NCI-H345 treated with DMSO at 0.1 percent for 48 hours (cell line): Measurements from ENCODE around the gene MAP2K1.
"Not testable (repeated sequence)": the region's sequence is repeated elsewhere in the genome, so short reads cannot be mapped to it uniquely, and the experiment has no call there.

Experiments
- DNase-seq: peaks from one replicate; lab custom pipeline; 2025; ENCODE audit not compliant: unreplicated experiment; lab: John Stamatoyannopoulos, UW

MAP2K1 gene

GRCh38 chr15:66393037-66393436 lies 6.3 kb downstream of the MAP2K1 start:
- DNase-seq, result not testable (repeated sequence)

- DNase-seq, result no peak
These were observed 7.8 kb downstream of the MAP2K1 start for GRCh38 chr15:66394472-66394871.

GRCh38 chr15:66394915-66395314 lies 8.2 kb downstream of the MAP2K1 start:
- DNase-seq, result no peak

GRCh38 chr15:66399276-66399675 lies 12.6 kb downstream of the MAP2K1 start:
- no peak for DNase-seq

GRCh38 chr15:66400351-66400774 lies 13.7 kb downstream of the MAP2K1 start:
- no peak for DNase-seq

GRCh38 chr15:66401130-66402021 lies 14.7 kb downstream of the MAP2K1 start:
- DNase-seq, result no peak

- no peak for DNase-seq
These were observed 16.1 kb downstream of the MAP2K1 start for GRCh38 chr15:66402761-66403284.

GRCh38 chr15:66403323-66403722 lies 16.6 kb downstream of the MAP2K1 start:
- no peak for DNase-seq

- no peak for DNase-seq
These were observed 17.4 kb downstream of the MAP2K1 start for GRCh38 chr15:66404122-66404521.

- DNase-seq, result no peak
These were observed 17.8 kb downstream of the MAP2K1 start for GRCh38 chr15:66404532-66404931.

- DNase-seq, result no peak
These were observed 18.3 kb downstream of the MAP2K1 start for GRCh38 chr15:66405007-66405406.

- DNase-seq, result no peak
These were observed 18.9 kb downstream of the MAP2K1 start for GRCh38 chr15:66405615-66406014.

GRCh38 chr15:66408254-66408653 lies 21.5 kb downstream of the MAP2K1 start:
- no peak for DNase-seq

GRCh38 chr15:66408675-66409282 lies 22.1 kb downstream of the MAP2K1 start:
- no peak for DNase-seq

- DNase-seq, result no peak
These were observed 22.9 kb downstream of the MAP2K1 start for GRCh38 chr15:66409565-66410108.

- no peak for DNase-seq
These were observed 24.5 kb downstream of the MAP2K1 start for GRCh38 chr15:66411190-66411589.

GRCh38 chr15:66412220-66412619 lies 25.5 kb downstream of the MAP2K1 start:
- DNase-seq, result no peak

GRCh38 chr15:66413579-66413978 lies 26.9 kb downstream of the MAP2K1 start:
- no peak for DNase-seq

- DNase-seq, result no peak
These were observed 28.6 kb downstream of the MAP2K1 start for GRCh38 chr15:66415360-66415759.

GRCh38 chr15:66417736-66418135 lies 31.0 kb downstream of the MAP2K1 start:
- no peak for DNase-seq

GRCh38 chr15:66419471-66419870 lies 32.8 kb downstream of the MAP2K1 start:
- no peak for DNase-seq

- DNase-seq, result no peak
These were observed 35.6 kb downstream of the MAP2K1 start for GRCh38 chr15:66422347-66422746.
